ENCODE results near the gene CALM3. TPM values are rescaled to one million over a fixed set of nuclear protein-coding genes. Genes with fewer than 3 reads are reported as not detected.
A peak's percentile ranks its signal among the peaks of the same experiment; 100 is the strongest.

CALM3 gene
- total and polyA plus RNA-seq, 8 donors, result 178 to 478 (median 351) TPM

DNA sequence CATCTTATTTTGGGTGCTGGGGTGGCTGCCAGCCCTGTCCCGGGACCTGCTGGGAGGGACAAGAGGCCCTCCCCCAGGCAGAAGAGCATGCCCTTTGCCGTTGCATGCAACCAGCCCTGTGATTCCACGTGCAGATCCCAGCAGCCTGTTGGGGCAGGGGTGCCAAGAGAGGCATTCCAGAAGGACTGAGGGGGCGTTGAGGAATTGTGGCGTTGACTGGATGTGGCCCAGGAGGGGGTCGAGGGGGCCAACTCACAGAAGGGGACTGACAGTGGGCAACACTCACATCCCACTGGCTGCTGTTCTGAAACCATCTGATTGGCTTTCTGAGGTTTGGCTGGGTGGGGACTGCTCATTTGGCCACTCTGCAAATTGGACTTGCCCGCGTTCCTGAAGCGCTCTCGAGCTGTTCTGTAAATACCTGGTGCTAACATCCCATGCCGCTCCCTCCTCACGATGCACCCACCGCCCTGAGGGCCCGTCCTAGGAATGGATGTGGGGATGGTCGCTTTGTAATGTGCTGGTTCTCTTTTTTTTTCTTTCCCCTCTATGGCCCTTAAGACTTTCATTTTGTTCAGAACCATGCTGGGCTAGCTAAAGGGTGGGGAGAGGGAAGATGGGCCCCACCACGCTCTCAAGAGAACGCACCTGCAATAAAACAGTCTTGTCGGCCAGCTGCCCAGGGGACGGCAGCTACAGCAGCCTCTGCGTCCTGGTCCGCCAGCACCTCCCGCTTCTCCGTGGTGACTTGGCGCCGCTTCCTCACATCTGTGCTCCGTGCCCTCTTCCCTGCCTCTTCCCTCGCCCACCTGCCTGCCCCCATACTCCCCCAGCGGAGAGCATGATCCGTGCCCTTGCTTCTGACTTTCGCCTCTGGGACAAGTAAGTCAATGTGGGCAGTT, 8.6 kb downstream of the CALM3 start:
- H3K27me3 ChIP-seq, result no peaks in the 10 kb centered on the region
- H3K4me1 ChIP-seq, result peaks cover 4 to 30% of the 10 kb centered on the region in 2 donors
- ATAC-seq (no peak), DNase-seq (peak in 1 of 4 donors; percentile 28)
- no peak overlapping the region for H3K4me3 ChIP-seq
- TF ChIP-seq, protein P1, sequence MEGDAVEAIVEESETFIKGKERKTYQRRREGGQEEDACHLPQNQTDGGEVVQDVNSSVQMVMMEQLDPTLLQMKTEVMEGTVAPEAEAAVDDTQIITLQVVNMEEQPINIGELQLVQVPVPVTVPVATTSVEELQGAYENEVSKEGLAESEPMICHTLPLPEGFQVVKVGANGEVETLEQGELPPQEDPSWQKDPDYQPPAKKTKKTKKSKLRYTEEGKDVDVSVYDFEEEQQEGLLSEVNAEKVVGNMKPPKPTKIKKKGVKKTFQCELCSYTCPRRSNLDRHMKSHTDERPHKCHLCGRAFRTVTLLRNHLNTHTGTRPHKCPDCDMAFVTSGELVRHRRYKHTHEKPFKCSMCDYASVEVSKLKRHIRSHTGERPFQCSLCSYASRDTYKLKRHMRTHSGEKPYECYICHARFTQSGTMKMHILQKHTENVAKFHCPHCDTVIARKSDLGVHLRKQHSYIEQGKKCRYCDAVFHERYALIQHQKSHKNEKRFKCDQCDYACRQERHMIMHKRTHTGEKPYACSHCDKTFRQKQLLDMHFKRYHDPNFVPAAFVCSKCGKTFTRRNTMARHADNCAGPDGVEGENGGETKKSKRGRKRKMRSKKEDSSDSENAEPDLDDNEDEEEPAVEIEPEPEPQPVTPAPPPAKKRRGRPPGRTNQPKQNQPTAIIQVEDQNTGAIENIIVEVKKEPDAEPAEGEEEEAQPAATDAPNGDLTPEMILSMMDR (IDR thresholded peaks at IDR 0.05), result no peak
- intact Hi-C loops (cut with DNase I), result no loop called here
- H3K27ac ChIP-seq, result no peak overlapping the region
- H3K9me3 ChIP-seq, result no peaks in the 10 kb centered on the region
- peaks cover 0 to 57% of the 10 kb centered on the region in 2 donors for H3K36me3 ChIP-seq

DNA sequence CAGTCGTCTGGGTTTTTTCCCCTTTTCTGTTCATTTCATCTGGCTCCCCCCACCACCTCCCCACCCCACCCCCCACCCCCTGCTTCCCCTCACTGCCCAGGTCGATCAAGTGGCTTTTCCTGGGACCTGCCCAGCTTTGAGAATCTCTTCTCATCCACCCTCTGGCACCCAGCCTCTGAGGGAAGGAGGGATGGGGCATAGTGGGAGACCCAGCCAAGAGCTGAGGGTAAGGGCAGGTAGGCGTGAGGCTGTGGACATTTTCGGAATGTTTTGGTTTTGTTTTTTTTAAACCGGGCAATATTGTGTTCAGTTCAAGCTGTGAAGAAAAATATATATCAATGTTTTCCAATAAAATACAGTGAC, 9.3 kb downstream of the CALM3 start:
- intact Hi-C loops (cut with DNase I), result no loop called here
- TF ChIP-seq, protein P1 (IDR thresholded peaks at IDR 0.05), result no peak
- peaks cover 0 to 52% of the 10 kb centered on the region in 2 donors for H3K36me3 ChIP-seq
- no peak overlapping the region for H3K4me3 ChIP-seq
- no peak overlapping the region for H3K27ac ChIP-seq
- no peaks in the 10 kb centered on the region for H3K27me3 ChIP-seq
- ATAC-seq, result no peak
- no peaks in the 10 kb centered on the region for H3K9me3 ChIP-seq
- H3K4me1 ChIP-seq, result peaks cover 4 to 26% of the 10 kb centered on the region in 2 donors
- no peak for DNase-seq

DNA sequence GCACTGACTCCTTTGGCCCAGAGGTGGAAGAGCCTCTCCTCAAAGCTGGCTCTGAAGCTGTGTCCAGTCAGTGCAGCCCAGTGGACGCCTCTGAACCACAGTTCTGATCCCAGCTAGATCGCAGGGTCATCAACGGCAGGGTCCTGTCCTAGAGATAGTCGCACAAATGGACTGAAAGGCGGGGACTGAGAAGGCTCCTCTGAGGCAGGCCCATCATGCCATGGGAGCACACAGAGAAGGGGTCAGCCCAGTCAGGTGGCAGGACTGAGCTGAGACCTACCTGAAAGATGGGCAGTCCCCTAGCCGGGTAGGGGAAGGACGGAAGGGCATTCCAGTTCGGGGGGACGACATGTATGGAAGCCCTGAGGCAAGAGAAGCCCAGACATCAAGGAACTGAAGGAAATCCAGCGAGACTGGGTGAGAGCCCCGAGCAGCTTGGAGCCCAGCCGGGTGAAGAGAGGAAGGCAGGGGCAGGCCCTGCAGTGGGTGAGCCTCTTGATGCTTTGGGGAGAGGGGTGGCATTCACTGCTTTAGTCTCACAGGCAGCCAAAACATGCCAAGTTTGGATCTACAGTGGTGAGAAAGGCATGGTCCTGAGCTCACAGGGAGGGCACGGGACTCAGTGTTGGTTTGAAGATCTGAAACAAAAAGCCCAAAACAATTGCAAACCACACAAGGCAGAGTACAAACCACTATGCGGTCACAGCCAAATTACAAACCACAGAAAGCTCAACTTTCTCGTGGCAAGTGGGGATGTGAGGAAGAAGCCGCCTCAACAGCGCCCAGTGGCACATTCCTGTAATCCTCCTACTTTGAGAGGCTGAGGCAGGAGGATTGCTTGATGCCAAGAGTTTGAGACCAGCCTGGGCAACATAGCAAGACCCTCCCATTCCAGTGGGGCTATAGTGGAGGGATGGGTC, 10.0 kb downstream of the CALM3 start:
- intact Hi-C loops (cut with DNase I), result no loop called here
- Histone ChIP-seq H3K4me1 (peaks cover 4 to 26% of the 10 kb centered on the region in 2 donors), H3K4me3 (no peak overlapping the region), H3K36me3 (peaks cover 0 to 45% of the 10 kb centered on the region in 2 donors), H3K27ac (no peak overlapping the region), H3K9me3 (no peaks in the 10 kb centered on the region), H3K27me3 (no peaks in the 10 kb centered on the region)
- ATAC-seq (no peak), DNase-seq (peak in 1 of 4 donors; percentile 27)
- TF ChIP-seq, protein P1 (IDR thresholded peaks at IDR 0.05), result no peak

DNA sequence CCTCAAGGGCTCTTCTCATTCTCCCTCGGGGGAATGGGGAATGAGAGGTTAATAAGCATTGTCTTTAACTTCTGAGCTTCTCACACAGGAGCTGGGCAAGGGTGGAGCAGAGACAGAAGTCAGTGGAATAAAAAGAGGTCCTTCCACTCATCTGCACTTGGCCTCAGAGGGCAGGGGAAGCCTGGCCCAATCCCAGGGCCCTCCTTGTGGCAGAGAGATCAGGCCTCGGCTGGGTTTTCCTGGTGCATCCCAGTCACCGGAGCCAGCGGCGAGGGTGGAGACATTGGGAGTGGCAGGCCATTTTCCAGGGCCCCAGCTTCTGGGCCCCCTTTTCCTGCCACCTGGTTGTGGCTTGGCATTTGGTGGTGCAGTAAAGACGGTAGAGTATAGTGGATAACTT, 10.6 kb downstream of the CALM3 start:
- no peaks in the 10 kb centered on the region for H3K9me3 ChIP-seq
- ATAC-seq (no peak), DNase-seq (peak in 1 of 4 donors; percentile 31)
- peaks cover 0 to 38% of the 10 kb centered on the region in 2 donors for H3K36me3 ChIP-seq
- intact Hi-C loops (cut with DNase I), result no loop called here
- H3K4me3 ChIP-seq, result no peak overlapping the region
- H3K4me1 ChIP-seq, result peaks cover 9 to 32% of the 10 kb centered on the region in 2 donors
- TF ChIP-seq, protein P1 (IDR thresholded peaks at IDR 0.05), result no peak
- H3K27ac ChIP-seq, result no peak overlapping the region
- H3K27me3 ChIP-seq, result no peaks in the 10 kb centered on the region

DNA sequence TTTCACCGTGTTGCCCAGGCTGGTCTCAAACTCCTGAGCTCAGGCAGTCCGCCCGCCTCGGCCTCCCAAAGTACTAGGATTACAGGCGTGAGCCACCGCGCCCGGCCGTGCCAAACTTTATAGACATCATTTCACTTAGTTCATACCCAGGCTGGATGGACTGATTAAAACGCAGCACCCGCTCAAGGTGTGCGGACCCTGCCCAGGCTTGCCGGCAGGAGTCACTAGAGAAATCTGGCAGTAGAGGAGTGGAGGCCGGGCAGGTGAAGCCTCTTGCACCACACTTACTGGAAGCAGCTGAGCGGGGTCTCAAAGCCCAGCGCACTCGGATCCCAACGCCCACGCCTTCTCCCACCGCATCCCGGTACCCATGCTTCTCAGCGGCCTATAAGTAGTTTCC, 12.4 kb downstream of the CALM3 start:
- DNase-seq (no peak), ATAC-seq (no peak)
- TF ChIP-seq, protein P1 (IDR thresholded peaks at IDR 0.05), result no peak
- Histone ChIP-seq H3K9me3 (no peaks in the 10 kb centered on the region), H3K27ac (no peak overlapping the region), H3K4me3 (no peak overlapping the region), H3K27me3 (no peaks in the 10 kb centered on the region), H3K4me1 (peaks cover 11 to 44% of the 10 kb centered on the region in 2 donors), H3K36me3 (peaks cover 0 to 21% of the 10 kb centered on the region in 2 donors)
- intact Hi-C loops (cut with DNase I), result no loop called here

Measured in left lung (tissue), 10 donors.